ENCODE measurements around the gene OTULIN.

DNA sequence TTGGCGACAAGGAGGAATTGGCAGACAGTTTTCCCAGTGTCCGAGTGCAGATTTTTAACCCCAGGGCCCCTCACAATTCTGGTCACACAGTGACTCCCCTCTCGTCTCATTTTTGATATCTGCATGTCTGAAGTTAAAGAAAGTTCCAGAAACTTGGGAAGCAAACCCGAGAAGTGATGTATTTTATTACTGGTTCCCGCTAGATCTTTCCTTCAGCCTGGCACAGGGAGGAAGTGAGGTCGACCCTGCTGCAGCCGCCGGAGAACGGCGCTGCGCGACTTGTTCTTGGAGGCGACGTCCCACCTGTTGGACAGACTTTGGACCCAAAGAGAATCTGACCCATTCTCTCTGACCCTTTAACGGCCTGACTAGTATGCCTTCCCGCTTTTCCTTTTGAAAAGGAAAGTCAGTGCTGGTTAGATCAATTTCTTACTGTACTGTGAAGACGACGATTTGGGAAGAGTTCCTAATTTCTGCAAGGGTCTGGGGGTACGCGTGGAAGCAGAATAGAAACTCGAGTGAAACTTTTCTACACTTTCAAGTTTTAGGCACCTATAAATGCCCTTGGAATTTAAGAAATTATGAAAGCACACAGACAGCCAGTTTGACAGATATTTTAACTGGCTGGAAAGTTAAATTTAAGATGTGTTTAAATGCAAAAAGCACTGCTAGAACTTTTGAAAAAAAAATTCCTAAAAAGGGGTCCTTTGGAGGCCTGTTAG lies 744 bp downstream of the OTULIN start:
- no peak for TF ChIP-seq EZH2 (IDR thresholded peaks at IDR 0.05; ENCODE audit: insufficient read depth, low read length)
- TF ChIP-seq, protein P1, sequence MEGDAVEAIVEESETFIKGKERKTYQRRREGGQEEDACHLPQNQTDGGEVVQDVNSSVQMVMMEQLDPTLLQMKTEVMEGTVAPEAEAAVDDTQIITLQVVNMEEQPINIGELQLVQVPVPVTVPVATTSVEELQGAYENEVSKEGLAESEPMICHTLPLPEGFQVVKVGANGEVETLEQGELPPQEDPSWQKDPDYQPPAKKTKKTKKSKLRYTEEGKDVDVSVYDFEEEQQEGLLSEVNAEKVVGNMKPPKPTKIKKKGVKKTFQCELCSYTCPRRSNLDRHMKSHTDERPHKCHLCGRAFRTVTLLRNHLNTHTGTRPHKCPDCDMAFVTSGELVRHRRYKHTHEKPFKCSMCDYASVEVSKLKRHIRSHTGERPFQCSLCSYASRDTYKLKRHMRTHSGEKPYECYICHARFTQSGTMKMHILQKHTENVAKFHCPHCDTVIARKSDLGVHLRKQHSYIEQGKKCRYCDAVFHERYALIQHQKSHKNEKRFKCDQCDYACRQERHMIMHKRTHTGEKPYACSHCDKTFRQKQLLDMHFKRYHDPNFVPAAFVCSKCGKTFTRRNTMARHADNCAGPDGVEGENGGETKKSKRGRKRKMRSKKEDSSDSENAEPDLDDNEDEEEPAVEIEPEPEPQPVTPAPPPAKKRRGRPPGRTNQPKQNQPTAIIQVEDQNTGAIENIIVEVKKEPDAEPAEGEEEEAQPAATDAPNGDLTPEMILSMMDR (IDR thresholded peaks at IDR 0.05; ENCODE audit: insufficient read depth, low read depth, low read length), result no peak

Measured in astrocyte (in vitro differentiated cells and primary cell).